GM15510 (cell line): ENCODE results near the gene PRDM16.

Experiments
- POLR2A ChIP-seq: IDR thresholded peaks from 3 replicates; pipeline ENCODE4 v1.6.1; 2011; ENCODE audit warnings: borderline replicate concordance; ENCODE audit not compliant: insufficient read length; ENCODE audit errors: extremely low read depth

The PRDM16 gene

DNA sequence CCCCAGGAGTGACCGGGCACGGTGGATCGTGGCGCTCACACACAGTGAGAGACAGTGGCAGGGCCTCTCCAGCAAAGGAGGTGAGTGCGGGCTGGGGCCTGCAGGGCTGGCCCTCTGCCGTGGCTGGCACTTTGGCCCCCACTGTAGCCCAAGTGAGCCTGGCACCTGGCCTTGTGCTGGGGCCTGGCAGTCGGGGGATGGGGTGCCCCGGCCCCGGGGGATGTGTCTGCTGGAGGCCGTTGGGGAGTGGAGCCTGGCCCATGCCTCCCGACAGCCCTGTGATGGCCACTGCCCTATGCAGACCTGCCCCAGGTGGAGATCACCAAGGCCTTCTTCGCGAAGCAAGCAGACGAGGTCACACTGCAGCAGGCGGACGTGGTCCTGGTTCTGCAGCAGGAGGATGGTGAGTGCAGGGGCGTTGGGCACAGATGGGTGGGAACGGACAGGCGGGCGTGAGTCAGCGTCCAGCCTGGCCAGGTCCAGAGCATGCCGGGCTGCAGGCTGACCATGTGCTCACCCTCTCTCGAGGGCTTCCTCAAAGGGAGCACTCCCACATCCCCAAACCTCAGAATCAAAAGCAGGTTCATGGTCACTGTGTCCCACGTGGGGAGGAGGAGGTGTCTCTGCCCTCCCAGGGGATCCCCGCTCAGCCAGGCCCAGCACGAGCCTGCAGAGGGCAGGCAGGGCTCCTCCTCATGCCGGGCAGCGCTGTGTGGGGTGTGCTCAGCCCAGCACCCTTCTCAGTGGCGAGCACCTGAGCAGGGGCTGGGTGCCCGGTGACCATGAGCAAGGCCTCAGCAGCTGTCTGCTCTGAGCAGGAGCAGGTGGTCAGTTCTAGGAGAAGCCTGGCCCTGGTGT is 410.7 kb downstream of the PRDM16 start:
- TF ChIP-seq POLR2A = no peak

GRCh38 chr1:3480369-3480719 is 411.3 kb downstream of the PRDM16 start:
- TF ChIP-seq POLR2A = no peak

- no peak for TF ChIP-seq POLR2A
These were observed 412.0 kb downstream of the PRDM16 start for GRCh38 chr1:3481046-3481445.

- TF ChIP-seq POLR2A = no peak
These were observed 412.9 kb downstream of the PRDM16 start for GRCh38 chr1:3481836-3482375.

DNA sequence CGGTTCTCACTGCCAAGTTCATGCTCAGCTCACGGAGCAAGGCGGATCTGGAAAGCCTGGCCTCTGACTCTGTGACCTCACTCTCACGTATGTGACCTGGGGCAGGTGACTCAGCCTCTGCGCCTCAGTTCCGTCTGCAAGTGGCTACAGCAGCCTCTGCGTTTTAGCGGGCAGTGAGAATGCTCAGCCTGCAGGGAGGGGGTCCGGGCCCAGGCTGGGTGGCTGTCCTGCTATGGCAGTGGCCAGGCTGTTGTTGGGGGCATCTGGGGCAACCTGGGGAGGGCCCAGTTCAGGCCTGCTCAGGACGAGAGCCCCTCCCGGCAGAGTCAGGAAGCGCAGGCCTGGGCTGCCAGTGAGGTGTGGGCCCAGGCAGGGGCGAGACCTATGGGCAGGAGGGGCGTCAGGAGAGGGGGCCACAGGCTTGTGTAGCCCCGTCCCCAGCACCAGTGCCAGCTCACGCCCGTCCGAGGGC is 413.4 kb downstream of the PRDM16 start:
- TF ChIP-seq POLR2A = no peak

DNA sequence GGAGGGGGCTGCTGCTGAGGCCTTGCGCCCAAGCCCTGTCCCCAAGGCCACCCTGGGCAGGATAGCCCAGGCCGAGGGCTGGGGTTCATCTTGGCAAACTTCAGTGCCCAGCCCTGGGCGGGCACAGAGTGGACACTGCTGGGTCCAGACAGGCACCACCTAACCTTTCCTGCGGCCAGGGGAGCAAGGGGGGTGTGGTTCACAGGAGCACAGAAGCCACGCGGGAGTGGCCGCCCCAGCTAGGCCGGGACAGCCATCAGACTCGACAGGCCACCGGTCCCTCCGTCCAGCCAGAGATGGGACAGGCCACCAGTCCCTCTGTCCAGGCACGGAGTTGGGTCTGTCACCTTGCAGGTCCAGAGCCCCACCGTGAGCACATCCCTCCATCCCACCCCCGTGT is 414.4 kb downstream of the PRDM16 start:
- no peak for TF ChIP-seq POLR2A

- TF ChIP-seq POLR2A = no peak
These were observed 414.9 kb downstream of the PRDM16 start for GRCh38 chr1:3483801-3484444.

- TF ChIP-seq POLR2A = no peak
These were observed 416.0 kb downstream of the PRDM16 start for GRCh38 chr1:3485016-3485415.
